Fibroblast of gingiva (primary cell): ENCODE measurements around the gene HABP2.

ENCODE experiments used
- DNase-seq: peaks from one replicate; pipeline ENCODE4 v3.0.0-alpha.2; 2011; ENCODE audit warnings: low read depth

HABP2 gene

DNA sequence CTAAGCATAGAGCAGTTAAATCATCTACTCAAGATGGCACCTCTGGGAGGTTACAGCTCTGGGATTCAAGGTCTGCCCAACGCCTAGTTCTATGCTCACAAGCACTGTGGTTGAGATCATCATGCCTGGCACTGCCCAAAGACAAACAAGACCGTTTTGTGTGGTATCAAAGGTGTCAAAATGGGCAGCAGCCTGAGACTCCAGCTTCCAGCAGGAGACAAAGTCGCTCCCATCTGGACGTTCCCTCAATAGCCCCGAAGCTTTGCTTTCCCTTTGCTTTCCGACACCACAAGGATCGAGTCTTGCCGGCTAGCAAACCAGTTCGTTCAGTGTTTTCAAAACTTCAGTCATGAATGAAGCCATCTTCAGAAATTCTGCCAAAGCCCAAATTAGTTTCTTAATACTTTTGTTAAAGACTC, 5.1 kb downstream of the HABP2 start:
- no peak for DNase-seq

GRCh38 chr10:113560071-113560470, 7.2 kb downstream of the HABP2 start:
- no peak for DNase-seq

DNA sequence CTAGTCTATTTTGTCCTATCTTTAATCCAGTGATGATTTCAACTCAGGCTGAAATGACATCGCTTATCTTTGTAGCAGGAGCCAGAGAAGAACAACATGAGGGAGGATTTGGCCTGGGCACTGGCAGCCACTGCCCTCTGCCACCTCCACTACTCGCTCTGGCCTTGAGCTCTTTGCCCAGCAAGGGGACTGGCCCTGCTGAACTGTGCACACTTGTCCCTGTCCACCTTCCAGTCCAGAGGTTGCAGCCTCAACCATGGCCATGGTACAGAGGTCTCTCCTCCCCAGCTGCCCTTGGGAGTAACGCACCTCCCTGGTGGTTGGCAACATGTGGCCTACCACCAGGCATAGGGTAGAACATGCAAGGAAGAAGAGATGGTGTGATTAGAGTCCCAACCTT, 8.4 kb downstream of the HABP2 start:
- DNase-seq = no peak

- no peak for DNase-seq
These were observed 9.2 kb downstream of the HABP2 start for GRCh38 chr10:113562069-113562468.

DNA sequence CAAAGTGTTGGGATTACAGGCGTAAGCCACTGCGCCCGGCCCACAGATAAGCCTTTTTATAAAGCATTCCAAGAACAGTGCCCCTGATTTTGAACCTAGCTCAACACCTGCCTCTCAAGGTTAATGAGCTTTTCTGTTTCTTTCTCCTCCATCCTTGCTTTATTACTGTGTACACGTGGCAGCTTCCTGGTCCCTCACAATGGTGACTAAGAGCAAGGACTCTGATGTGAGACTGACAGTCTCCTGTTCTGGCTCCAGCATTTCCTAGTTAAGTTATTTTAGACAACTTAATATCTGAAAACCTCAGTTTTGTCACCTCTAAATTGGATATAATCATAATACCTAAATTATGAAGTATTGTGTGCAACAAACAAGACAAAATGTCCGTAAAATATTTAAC, 9.9 kb downstream of the HABP2 start:
- no peak for DNase-seq

- DNase-seq = peak; percentile 57
These were observed 10.6 kb downstream of the HABP2 start for GRCh38 chr10:113563306-113564088.

DNA sequence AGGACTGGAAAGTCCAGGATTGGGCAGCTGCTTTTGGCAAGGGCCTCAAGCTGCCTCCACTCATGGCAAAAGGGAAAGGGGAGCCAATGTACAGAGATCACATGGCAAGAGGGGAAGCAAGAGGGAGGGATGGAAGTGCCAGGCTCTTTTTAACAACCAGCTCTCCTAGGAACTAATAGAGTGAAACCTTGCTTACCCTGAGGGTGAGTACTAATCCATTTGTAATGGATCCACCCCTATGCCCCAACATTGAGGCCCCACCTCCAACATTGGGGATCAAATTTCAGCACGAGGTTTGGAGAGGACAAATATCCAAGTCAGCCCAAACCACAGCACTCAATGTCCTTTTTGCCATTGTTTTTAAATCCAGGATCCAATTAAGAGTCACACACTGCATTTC, 12.5 kb downstream of the HABP2 start:
- no peak for DNase-seq

DNA sequence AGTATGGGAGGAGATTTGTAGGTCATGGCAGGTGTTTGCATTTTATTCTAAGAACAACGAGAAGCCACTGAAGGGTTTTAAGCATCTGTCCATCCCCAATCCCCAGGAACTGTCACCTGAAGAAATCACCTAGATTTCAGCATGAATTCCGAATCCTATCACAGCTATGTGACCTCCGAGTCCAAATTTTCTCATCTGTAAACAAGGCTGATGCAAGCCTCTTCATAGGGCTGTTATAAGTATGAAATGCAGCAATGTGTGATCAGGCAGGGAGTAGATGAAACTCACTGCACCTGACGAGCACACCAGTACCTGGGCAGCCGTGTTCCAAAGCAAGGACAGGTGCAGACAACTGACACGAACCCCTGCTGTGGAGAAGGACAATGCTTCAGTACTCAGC, 14.0 kb downstream of the HABP2 start:
- DNase-seq = no peak

GRCh38 chr10:113569576-113569975, 16.7 kb downstream of the HABP2 start:
- DNase-seq = no peak

DNA sequence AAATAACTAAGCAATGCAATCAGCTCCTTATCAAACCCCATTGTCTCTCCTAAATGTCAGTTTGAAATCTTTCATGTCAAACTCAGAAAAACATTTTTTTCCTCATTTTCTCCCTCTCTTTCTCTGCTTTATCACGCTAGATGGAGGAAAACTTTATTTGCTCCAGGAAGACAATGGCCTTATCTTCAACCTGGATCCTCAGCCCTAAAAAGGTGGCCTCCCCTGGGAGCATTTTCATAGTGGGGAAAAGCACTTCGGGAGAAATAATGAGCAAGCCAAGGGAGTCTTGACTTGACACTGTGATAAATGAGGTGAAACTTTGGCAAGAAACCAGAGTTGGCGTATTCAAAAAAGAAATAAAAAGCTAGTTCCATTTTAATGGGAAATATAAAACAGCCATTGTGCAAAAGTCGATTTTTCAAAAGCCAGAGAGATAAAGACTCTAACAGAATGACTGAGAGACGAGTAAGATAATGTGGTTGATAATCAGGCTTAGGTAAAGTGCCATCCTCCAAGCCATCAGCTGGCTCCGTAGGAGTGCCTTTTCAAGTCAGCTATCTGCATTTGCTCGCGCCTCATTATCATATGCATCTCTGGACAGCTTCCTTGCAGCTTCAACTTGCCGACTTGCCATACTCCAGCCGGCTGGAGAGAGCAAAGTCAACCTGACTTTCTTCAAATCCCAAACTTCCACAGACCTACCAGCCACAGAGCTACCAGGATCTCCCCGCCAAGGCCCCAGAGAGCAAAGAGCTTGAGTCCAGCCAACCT, 19.9 kb downstream of the HABP2 start:
- DNase-seq = no peak

GRCh38 chr10:113573368-113573767, 20.5 kb downstream of the HABP2 start:
- no peak for DNase-seq

DNA sequence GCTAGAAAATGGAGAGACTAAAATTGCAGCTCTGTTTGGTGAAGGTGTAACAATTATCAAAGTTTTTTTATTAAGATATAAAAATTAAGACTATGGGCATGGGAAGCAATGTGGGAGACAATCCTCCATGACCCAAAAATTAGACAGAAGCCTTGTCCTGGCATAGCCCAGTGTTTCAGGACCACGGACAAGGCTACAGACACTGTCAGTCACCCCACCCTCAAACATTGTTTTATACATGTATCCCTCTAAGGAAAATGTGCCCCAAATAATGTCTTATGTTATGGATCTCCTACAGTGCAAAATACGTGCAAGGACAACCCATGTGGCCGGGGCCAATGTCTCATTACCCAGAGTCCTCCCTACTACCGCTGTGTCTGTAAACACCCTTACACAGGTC, 24.0 kb downstream of the HABP2 start:
- no peak for DNase-seq

- DNase-seq = no peak
These were observed 25.9 kb downstream of the HABP2 start for GRCh38 chr10:113578773-113579172.

DNA sequence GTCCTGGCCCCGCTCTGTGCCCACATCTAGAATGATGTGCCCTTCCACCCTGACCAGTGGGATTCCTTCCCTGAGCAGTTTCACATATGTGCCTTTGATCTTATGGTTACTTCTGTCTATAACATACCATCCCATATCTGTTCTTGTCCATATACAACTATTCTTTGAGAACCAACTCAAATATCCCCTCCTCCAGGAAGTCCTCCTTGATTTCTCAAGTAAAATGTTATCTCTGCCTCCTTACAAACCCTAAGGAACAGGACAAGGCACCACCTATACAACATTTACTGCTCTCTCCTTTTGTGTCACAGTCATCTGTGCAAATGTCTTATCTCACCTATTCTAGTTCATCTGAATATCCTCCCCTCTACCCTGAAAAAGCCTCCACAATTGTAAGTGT, 28.2 kb downstream of the HABP2 start:
- DNase-seq = no peak

DNA sequence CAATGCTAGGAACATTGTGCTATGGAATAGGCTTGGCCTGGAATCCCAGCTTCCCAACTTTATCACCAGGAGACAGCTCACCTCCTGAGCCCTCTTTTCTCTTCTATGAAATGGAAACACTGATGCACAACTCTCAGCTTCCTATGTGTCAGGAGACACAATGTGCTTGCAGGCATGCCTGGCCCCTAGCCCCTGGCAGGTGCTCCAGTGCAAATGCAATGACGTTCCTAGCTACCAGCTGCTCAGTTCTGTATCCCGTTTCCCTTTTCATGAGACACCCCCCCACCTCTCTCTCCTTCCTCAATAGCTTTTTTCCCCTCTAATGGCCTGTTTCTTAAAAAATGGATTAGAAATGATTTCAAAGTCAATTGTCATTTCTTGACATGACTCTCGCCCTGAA, 30.7 kb downstream of the HABP2 start:
- DNase-seq = no peak

GRCh38 chr10:113585949-113586348, 33.1 kb downstream of the HABP2 start:
- DNase-seq = no peak

DNA sequence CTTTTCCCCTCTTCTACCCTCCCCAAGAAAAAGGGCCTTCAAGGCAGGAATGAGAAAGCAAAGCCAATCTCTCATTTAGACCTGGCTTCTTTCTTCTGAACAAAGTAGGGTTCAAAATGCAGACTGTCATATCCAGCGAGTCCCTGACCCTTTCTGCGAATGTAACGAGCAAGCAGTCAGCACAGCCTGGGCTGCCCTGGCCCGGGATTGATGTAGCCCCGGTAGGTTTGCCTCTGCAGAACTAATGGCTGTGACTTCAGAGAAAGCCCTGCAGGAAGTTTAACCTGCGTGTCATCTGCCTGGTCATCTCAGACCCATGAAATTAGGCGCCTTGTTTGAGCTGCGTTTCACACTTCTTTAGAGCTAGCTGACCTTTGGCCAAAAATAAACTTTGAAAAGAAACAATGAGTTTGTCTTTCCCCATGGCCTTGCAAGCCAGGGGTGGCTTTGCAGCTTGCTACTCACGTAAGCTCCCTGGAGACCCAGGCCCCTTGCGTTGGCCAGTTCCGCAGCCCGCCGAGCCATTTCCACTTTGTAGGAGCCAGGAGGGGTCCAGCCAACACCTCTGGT, 36.4 kb downstream of the HABP2 start:
- no peak for DNase-seq

DNA sequence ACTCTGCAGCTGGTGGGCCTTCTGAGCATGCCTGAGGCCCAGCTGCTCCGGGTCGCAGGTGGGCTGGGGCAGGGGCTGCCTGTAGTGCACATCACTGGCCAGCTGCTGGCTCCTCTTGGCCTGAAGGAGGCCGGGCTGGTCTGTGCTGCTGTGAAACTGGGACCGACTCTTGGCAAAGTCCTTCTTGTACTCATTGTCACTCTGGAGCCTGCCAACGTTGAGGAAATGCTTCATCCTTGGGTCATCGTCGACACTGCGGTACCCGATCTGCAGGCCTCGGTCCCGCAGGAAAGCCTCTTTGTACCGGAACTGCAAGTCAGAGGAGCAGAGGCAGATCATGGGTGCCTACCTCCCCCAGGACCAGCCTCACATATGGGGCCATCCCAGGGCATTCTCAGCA, 37.7 kb downstream of the HABP2 start:
- DNase-seq = no peak

GRCh38 chr10:113592380-113592779, 39.5 kb downstream of the HABP2 start:
- no peak for DNase-seq

DNA sequence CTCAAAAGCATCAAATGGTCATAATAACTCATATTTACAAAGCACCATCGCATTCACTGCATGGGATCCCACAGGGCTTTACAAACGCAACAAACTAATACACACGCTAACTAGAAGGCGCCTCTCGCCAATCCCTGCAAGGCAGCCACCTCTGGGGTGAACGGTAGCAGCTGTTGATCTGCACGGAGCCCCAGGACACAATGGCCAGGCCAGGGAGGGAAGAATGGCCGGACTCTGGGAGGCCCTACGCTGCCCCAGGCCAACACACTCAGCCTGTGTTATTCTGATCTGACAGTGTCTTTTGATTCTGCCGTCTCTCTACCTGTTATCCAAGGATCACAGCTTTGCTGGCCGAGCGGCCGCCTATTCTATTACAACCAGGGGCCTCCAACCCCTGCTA, 41.8 kb downstream of the HABP2 start:
- DNase-seq = no peak

DNA sequence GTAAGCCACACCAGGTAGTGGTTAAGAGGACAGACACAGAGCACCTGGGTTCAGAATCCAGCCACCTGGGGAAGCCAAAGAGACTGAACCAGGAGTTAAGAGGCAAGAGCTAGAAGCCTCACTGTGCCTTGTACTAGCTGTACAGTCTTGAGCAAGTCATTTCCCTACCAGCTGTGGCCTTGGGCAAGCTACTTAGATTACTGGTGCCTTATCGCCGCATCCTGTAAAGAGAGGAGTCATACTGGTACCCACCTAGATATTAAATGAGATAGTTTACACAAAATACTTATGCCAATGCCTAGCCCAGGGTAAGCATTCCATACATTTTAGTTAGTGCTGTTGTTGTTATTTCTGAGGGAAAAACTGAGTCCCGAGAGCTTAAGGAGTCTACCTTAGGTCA, 47.7 kb downstream of the HABP2 start:
- no peak for DNase-seq

DNA sequence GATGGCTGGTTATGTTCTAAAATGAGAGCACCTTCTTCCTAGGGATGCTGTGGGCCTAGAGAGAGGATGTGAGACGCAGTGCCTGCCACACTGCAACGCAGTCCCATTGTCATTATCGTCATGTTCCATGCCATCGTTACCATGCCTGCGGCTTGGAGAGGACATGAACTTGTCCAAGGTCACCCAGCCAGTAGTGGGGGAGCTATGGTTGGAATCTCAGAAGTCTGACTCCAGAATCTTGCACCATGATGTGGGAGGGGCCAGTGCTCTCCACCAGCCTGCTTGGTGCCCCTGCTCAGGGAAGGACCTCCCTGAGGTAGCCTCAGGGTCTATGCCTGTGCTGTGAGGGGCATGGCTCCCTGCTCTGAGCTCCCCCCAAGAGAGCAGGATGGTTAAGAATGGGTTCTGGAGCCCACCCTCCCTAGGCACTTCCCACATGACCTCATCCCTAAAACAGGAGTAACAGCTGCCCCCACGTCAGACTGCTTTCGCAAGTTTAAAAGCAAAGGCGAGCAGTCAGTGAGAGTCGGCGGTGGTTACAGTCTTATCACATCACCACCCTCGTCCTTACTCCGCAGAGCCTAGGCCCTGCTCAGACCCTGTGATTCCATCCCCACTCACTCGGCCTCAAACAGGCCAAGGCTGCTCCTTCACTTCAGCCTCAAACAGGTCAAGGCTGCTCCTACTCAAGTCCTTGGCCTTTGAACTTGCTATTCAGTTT, 50.4 kb downstream of the HABP2 start:
- DNase-seq = no peak

- no peak for DNase-seq
These were observed 51.7 kb downstream of the HABP2 start for GRCh38 chr10:113604572-113604971.
